H4 (cell line): ENCODE data around the gene CEMIP2. TPM values are rescaled to one million over a fixed set of nuclear protein-coding genes. Genes with fewer than 3 reads are reported as not detected.

ENCODE experiments used
- DNase-seq: peaks from one replicate; pipeline ENCODE4 v3.0.0-alpha.2; 2015; ENCODE audit warnings: low spot score
- total RNA-seq: library from RNA; depleted of rRNA; stranded (reverse); fragments of >200 nt; shearing (Covaris generic); gene quantifications from 2 replicates; pipeline ENCODE4 v1.2.3, GENCODE V29; 2014; rRNA removed

The CEMIP2 gene
- total RNA-seq, 1 experiment from 2014 or later = 33.4 TPM

DNA sequence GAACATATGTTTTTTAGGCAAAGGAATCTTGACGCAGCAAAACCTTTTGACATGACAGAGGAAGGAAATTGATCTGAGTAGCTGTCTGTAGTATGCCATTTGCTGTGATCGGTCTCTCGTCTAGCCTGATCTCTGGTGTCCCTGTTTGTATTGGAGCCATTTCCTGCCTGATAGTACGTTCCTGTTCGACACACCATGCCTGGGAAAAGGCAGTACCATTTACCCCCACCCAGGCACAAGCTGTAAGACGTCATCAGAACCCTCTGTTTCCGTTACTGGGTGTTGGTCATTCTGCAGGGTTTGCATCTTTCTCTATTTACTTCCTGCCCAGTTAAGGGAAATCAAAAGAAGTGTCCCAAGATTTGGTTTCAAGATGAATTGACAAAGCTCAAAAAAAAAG lies 129.7 kb downstream of the CEMIP2 start:
- DNase-seq = no peak

DNA sequence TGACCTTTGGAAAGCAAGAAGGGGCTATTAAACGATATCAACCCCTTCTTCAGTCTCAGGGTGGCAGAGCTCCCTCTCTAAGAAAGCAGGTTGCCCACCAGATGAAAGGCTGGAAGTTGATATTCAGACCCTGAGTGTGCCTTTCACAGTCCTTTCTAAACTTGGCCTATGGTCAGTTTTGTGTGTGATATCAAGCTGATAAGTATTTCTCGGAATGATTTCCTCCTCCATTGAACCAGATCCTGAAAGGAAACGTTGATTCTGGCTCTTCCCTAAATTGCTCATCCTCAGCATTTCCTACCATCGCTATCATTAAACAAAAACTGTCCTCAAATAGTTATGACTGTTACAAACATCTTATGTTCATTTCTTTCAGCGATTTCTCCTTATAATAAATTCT lies 130.4 kb downstream of the CEMIP2 start:
- DNase-seq = no peak

DNA sequence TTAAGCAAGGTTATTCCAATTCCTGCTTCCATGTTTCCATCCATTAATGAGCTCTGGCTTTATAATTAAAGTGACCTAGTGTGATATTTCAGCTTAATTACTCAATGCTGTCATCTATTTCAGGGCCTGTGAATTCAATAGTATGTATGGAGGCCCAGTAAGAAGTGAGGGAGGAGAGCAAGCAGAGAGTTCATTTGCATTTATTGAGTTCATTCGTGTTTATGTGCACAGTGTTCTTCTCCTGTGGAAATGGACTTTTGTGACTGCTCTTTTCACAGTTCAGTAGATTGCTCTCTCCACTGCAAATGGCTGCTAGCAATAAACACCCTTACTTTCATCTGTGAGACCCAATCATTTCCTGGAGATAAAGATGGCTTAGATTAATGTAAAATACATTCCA lies 130.9 kb downstream of the CEMIP2 start:
- no peak for DNase-seq

DNA sequence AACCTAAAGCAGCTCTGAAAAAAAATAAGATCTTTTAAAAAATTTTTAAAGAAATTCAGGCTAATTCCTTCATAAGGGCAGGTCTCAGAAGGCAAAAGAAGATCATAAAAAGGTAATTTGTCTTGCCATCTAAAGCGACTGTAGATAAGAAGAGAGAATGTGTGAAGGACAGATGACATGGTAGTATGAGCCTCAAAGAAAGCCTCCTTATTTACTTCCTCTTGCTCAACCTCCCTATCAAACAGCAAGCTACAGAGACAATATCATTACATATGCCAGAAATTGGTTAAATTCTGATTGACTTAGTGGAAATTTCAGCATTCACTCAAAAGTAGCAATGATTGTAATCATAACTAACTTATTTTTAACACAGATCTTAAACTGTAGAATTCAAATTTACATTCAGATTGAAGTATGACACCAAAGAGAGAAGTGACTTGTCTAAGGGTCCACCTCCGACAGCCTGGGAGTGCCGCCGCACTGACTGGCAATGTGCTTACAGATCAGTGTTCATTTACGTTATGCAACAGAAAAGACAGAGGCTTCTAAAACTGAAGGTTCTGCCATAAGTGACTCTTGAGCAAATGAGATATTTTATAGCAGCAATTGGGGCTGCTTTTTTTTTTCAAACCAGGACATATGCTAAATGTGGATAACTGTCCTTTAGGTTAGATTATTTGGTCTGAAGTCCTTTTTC lies 132.0 kb downstream of the CEMIP2 start:
- DNase-seq = no peak

DNA sequence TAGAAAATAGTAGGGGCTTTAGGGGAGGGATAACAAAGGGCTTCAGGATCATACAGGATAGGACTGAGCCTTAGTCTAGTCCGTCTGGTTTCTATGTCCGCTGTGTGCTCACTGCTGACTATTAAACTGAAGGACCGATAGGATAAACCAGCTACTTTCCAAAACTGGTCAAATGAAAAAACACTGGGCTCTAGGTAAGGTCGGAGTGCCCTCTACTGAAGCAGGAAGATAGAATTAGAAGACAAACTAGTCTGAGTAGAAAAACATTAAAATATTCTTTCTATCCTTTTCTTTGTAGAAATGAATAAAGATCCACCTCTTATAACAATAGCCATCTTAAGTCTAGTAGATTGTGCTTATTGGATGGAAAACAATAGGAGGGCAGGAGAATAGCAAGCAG lies 133.6 kb downstream of the CEMIP2 start:
- no peak for DNase-seq

Other genes starting within 250 kb of the CEMIP2 start
- 32.3 and 35.7 TPM in 2 replicates for gene ABHD17B, start 142.7 kb upstream of the CEMIP2 start, total RNA-seq
- gene C9orf85, start 143.1 kb upstream of the CEMIP2 start, total RNA-seq = 10.8 and 16.6 TPM in 2 replicates